ENCODE results near the gene NUP210.

Gene NUP210

DNA sequence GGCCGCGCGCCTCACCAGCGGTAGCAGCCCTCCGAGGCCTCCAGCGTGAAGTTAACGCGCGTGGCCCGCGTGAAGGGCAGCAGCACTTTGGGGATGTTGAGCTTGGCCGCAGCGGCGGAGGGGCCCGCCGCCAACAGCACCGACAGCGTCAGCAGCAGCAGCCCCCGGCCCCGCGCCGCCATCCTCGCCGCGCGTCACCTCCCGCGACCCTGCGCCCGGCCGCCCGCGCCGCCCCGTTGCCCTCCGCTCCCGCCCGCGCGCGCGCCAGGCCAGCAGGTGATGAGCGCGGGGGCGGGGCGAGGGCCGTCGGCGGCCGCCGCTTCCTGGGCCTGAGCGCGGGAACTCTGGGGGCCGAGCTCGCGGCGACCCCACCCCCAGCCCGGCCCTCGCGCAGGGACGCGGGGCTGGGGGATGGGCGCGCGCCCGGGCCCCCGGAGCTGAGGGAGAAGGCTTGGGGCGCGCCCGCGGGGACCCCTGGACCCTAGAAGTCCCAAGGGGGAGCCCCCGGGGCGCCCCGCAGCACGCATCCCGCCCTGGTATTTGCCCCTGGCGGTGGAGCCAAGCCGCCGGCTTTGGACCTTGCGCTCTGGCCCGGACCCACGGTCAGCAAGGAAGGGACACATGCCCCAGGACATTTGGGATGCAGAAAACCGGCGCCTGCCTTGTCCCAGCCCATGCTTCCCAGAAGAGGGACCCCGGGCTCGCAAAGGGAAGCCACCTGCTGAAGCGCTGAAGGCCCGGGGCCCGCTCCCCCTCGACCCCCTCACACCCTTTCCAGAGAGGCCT, at the start of gene NUP210:
TSS of gene NUP210 (minus strand) at position 278 of the 786 bp plus-strand sequence. CDS start at position 182, 96 bp downstream.
- POLR2A ChIA-PET = no interaction called here
- peak; percentile 89 for DNase-seq (ENCODE audit: extremely low spot score)
- TF ChIP-seq, protein P1, sequence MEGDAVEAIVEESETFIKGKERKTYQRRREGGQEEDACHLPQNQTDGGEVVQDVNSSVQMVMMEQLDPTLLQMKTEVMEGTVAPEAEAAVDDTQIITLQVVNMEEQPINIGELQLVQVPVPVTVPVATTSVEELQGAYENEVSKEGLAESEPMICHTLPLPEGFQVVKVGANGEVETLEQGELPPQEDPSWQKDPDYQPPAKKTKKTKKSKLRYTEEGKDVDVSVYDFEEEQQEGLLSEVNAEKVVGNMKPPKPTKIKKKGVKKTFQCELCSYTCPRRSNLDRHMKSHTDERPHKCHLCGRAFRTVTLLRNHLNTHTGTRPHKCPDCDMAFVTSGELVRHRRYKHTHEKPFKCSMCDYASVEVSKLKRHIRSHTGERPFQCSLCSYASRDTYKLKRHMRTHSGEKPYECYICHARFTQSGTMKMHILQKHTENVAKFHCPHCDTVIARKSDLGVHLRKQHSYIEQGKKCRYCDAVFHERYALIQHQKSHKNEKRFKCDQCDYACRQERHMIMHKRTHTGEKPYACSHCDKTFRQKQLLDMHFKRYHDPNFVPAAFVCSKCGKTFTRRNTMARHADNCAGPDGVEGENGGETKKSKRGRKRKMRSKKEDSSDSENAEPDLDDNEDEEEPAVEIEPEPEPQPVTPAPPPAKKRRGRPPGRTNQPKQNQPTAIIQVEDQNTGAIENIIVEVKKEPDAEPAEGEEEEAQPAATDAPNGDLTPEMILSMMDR (IDR thresholded peaks at IDR 0.05; ENCODE audit: control extremely low read depth, extremely low read depth, low read depth, missing control alignments) = no peak
- CTCF ChIA-PET = interaction anchor here (0.7 to 6.1 kb wide), 5 partner anchors 32 to 229 kb away, joined by 3 to 35 read pairs (median 3); partner anchors contain the start of gene HDAC11

DNA sequence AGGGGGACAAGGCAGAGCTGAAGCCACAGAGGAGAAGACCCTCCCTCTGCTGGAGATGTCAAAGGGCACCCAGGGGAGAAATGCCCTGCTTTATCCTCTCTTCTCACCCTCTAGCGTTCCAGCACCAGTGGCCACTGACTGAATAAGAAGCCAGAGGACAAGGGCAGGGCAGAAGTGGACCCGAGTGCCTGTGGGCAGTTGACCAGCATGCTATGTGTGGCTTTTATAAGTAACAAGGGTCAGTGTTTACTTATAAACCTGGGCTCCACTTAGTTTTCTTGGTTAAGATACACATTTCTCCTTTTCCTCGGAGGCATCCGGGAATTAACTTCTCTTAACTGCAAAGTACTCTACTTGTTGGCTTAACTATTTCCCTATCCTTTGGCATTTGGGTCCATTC, 46.7 kb upstream of the NUP210 start:
- POLR2A ChIA-PET = no interaction called here
- TF ChIP-seq, protein P1 (IDR thresholded peaks at IDR 0.05; ENCODE audit: control extremely low read depth, extremely low read depth, low read depth, missing control alignments) = no peak
- no peak for DNase-seq (ENCODE audit: extremely low spot score)
- CTCF ChIA-PET = interaction anchor here (0.9 to 4.2 kb wide), 4 partner anchors 10 to 14 kb away, joined by 3 to 22 read pairs (median 6); partner anchors contain the start of gene HDAC11

DNA sequence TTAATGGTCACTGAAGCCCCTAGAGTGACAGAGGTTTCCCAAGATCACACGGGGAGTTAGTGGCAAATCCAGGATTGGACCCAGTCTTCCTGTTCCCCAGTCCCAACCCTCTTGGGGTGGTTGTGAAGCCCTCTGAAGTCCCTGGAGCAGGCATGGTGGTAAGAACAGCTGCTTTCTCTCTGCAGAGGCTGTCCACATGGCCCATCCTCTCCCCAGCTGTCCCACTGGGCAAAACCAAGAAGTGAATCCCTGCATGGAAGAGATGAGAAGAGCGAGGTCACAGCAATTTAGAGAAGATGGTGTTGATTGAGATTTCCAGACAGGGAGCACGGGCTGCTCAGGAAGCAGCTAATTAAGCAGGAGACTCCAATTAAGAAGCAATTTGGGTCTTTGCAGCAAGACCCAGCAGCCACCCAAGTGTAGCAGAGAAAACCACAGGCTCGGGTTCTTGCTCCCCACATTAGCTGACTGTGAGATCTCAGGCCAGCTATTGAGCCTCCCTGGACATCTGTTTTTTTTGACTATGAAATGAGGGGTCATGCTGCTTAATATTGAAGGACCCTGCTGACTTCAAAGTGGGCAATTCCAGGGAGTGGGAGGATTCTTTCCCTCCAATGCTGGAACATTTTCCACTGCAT, 45.2 kb upstream of the NUP210 start:
- TF ChIP-seq, protein P1 (IDR thresholded peaks at IDR 0.05; ENCODE audit: control extremely low read depth, extremely low read depth, low read depth, missing control alignments) = no peak
- POLR2A ChIA-PET = no interaction called here
- DNase-seq (ENCODE audit: extremely low spot score) = no peak
- CTCF ChIA-PET = interaction anchor here (1.2 to 4.2 kb wide), 2 partner anchors 13 to 185 kb away, joined by 3 to 22 read pairs; no protein-coding TSS in a partner anchor

DNA sequence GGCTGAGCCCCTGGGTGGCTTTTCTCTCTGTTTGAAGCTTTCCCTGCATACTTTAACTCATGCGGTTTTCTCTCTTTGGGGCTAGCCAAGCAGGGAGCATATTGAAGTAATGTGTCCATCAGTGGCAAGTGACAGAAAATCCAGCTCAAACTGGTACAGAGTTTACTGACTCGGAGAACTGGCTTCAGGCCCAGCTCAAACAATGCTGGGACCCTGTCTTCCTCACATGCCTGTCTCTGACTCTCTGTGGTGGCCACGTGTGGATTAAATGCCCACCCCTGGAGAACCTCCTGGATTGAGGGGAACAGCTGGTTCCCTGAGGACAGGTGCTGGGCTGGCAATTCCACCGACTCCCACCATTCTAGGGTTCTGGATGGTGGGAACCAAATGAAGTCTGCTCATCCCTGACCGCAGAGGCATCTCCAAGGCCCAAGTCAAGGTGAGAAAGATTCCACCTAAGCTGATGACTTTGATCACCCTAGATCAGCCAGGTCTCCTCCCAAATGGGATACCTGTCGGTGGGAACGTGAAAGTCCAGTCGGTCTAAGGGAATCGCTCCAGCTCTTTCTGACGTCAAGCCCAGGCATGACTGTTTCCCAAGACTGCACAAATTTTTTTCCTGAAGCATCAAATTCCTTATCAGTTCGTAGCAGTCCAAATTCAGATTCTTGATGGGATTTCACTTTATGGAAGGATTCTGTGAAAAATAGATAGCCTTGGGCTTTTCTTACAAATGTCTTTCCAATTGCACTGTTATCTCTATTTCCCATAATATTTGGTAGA, 43.7 kb upstream of the NUP210 start:
- ChIA-PET POLR2A (no interaction called here), CTCF (interaction anchor here (0.8 to 4.0 kb wide), 7 partner anchors 8 to 372 kb away, joined by 3 to 45 read pairs (median 10); no protein-coding TSS in a partner anchor)
- TF ChIP-seq, protein P1 (IDR thresholded peaks at IDR 0.05; ENCODE audit: control extremely low read depth, extremely low read depth, low read depth, missing control alignments) = no peak
- no peak for DNase-seq (ENCODE audit: extremely low spot score)

DNA sequence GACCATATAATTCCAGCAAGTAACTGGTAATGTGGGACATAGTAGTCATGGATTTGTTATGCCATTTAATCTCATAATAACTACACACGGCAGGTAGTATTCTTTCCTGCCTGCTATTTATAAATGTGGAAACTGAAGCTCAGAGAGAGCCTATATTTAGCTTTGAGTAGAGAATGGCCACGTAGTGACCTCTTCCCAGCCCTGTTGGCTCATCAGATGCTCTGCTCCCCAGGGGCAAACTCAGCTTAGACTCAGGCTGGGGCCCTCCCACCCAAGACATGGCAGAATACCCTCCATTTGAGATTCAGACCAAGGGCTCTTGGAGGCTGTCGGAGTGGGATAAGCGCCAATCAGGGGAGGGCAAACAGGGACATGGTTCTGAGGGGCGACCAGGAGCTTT, 42.7 kb upstream of the NUP210 start:
- ChIA-PET POLR2A (no interaction called here), CTCF (interaction anchor here (0.8 to 4.0 kb wide), 9 partner anchors 9 to 371 kb away, joined by 3 to 45 read pairs (median 6); partner anchors contain the start of gene HDAC11)
- TF ChIP-seq, protein P1 (IDR thresholded peaks at IDR 0.05; ENCODE audit: control extremely low read depth, extremely low read depth, low read depth, missing control alignments) = no peak
- DNase-seq (ENCODE audit: extremely low spot score) = no peak

DNA sequence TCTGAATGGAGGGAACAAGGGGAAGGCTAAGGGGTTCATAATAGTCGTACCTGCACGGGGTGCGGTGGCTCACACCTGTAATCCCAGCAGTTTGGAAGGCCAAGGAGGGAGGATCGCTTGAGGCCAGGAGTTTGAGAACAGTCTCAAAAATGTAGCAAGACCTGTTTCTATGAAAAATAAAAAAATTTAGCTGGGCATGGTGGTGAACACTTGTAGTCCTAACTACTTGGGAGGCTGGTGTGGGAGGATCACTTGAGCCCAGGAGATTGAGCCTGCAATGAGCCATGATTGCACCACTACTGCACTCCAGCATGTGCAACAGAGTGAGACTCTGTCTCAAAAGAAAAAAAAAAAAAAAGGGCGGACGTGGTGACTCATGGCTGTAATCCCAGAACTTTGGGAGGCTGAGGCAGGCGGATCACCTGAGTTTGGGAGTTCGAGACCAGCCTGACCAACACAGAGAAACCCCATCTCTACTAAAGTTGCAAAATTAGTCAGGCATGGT, 42.1 kb upstream of the NUP210 start:
- DNase-seq (ENCODE audit: extremely low spot score) = no peak
- ChIA-PET POLR2A (no interaction called here), CTCF (interaction anchor here (1.1 to 4.0 kb wide), 10 partner anchors 9 to 371 kb away, joined by 3 to 45 read pairs (median 8); partner anchors contain the start of gene HDAC11)
- TF ChIP-seq, protein P1 (IDR thresholded peaks at IDR 0.05; ENCODE audit: control extremely low read depth, extremely low read depth, low read depth, missing control alignments) = no peak

Data from GM10248 (cell line).